GM19239 (cell line): Measurements from ENCODE around the gene TNRC6B.
"Not testable (repeated sequence)": the region's sequence is repeated elsewhere in the genome, so short reads cannot be mapped to it uniquely, and the experiment has no call there.

Experiments used
- DNase-seq: peaks from one replicate; pipeline ENCODE4 v3.0.0; 2011; ENCODE audit warnings: low spot score; ENCODE audit not compliant: insufficient read length
- FAIRE-seq: peaks from 2 replicates; lab custom pipeline; 2011; peaks lifted over from hg19 to GRCh38; lab: Jason Lieb, UNC

TNRC6B gene

DNA sequence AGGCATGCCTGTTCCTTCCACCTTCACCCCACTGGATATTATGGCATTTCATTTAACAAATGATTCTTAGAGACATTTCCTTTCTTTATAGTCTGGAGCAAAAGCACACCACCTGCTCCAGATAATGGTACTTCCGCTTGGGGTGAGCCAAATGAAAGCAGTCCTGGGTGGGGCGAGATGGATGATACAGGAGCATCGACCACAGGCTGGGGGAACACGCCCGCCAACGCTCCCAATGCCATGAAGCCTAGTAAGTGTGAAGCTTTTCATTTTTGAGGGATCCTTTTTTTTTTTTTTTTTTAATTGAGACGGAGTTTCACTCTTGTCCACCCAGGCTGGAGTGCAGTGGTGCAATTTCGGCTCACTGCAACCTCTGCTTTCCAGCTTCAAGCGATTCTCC lies 92.3 kb downstream of the TNRC6B start:
- no peak for FAIRE-seq

GRCh38 chr22:40270748-40271373 lies 93.1 kb downstream of the TNRC6B start:
- DNase-seq (no peak), FAIRE-seq (no peak)

More for the DNA sequence above, 92.3 kb downstream of the TNRC6B start:
- no peak for DNase-seq

- DNase-seq (no peak), FAIRE-seq (no peak)
Measured at GRCh38 chr22:40271440-40271839, 93.7 kb downstream of the TNRC6B start.

- DNase-seq (no peak), FAIRE-seq (no peak)
Measured at GRCh38 chr22:40273319-40273718, 95.6 kb downstream of the TNRC6B start.

DNA sequence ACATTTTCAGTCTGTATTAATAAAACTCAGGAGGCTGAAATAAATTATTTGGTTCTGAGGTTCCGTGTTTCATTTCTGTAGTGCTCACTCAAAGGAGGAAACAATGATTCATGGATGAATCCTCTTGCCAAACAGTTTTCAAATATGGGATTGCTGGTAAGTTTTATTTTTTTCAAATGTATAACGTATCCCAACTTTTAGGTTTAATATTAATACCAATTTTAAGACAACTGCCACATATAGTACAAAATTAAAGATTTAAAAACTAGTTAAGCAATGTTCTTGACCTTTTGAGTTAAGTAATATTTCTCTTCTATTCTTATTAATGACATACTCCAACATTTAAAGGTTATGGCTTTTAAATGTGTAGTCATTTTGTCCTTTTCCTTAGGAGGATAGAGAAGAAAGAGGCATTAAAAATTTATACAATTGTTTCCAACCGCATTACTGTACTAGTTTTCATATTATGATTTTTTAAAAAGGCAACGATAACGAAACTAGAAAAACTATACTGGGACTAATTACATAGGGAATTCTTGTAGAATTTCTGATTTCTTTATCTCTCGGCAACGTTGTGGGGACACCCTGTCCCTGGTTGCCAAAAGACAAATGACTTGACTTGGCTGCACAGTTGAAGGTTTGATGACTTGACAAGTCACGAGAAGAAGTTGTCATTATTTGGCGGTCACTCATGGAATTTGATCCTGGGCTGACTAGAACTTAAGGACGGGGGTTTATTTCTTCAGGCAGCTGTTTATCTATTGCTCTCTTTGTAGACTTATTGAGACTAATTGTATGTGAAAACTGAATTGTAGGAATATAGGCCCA lies 99.5 kb downstream of the TNRC6B start:
- DNase-seq (no peak), FAIRE-seq (no peak)

GRCh38 chr22:40279017-40279416 lies 101.3 kb downstream of the TNRC6B start:
- no peak for FAIRE-seq
- no peak for DNase-seq

DNA sequence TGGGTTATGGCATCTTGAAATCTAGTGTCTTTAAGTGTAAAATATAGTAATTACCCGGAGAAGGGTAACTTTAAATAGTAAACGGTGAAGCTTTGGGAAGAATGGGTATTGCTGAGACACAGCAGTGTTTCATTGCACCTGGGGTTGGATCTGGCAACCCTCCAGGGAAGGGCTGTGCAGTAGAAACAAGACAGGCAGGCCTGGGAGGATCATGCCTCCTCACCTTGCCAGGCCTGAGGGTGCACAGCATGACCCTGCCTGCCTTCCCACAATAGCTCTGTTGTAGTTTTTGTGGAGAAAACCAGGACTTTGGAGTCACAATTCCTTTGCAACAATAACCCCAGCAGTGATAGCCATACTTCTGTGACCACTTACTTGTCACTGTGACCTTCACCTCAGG lies 104.0 kb downstream of the TNRC6B start:
- DNase-seq = no peak

GRCh38 chr22:40285513-40285912 lies 107.8 kb downstream of the TNRC6B start:
- DNase-seq (no peak), FAIRE-seq (no peak)

More for the DNA sequence above, 104.0 kb downstream of the TNRC6B start:
- no peak for FAIRE-seq

GRCh38 chr22:40289991-40290459 lies 112.3 kb downstream of the TNRC6B start:
- DNase-seq (no peak), FAIRE-seq (peak; percentile 65)

GRCh38 chr22:40290516-40290915 lies 112.8 kb downstream of the TNRC6B start:
- DNase-seq (no peak), FAIRE-seq (no peak)

DNA sequence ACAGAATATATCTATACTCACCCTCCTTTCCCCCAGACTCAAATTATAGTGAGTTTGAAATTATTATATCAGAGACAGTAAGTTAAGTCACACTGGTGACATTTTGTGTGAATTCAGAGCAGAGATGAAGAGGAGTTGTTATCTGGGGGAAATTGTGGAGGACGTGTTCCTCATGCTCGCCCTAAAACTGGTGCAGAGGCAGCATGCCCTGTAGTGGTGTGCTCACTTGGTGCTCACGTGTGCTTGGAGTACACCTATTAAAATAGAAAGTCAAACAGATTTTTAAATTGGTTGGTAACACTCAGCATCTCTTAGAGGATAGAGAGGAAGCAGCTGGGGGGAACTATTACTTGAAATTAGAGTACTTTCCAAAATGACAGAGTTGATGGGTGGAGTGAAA lies 117.0 kb downstream of the TNRC6B start:
- no peak for FAIRE-seq
- DNase-seq = no peak

- FAIRE-seq = no peak
- DNase-seq = no peak
Measured at GRCh38 chr22:40300316-40300715, 122.6 kb downstream of the TNRC6B start.

GRCh38 chr22:40300884-40301672 lies 123.4 kb downstream of the TNRC6B start:
- FAIRE-seq = peak; percentile 96

DNA sequence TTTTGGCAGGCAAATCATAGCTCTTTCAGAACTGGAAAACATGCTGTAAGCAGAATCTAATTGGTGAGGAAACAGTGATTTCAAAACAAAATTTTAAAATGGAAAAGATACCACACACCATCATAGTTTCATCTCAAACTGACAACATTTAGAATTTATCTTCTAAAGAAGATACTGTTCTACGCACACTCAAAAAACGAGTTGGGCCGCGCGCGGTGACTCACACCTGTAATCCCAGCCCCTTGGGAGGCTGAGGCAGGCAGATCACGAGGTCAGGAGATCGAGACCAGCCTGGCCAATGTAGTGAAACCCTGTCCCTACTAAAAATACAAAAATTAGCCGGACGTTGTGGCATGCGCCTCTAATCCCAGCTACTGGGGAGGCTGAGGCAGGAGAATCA lies 124.4 kb downstream of the TNRC6B start:
- FAIRE-seq (no peak), DNase-seq (no peak)

More at GRCh38 chr22:40300884-40301672, 123.4 kb downstream of the TNRC6B start:
- peak; percentile 63 for DNase-seq

- FAIRE-seq = no peak
- no peak for DNase-seq
Measured at GRCh38 chr22:40305625-40306024, 127.9 kb downstream of the TNRC6B start.

- no peak for DNase-seq
- FAIRE-seq = no peak
Measured at GRCh38 chr22:40308999-40309573, 131.4 kb downstream of the TNRC6B start.

GRCh38 chr22:40309631-40310030 lies 131.9 kb downstream of the TNRC6B start:
- DNase-seq = no peak
- FAIRE-seq = no peak

GRCh38 chr22:40310081-40310767 lies 132.5 kb downstream of the TNRC6B start:
- no peak for FAIRE-seq
- no peak for DNase-seq

DNA sequence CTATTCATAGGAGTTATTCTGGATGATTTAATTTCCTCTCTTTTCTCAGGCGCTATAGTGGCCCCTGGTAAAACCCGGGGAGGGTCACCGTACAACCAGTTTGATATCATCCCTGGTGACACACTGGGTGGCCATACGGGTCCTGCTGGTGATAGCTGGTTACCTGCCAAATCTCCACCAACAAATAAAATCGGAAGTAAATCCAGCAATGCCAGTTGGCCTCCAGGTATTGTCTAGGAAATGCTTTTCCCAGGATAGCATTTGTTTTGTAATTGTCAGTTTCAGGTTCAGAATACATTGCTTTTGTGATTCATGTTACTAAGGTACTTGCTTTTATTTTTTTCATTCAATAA lies 133.0 kb downstream of the TNRC6B start:
- DNase-seq (no peak), FAIRE-seq (no peak)

- not testable (repeated sequence) for DNase-seq, FAIRE-seq
Measured at GRCh38 chr22:40311646-40312045, 133.9 kb downstream of the TNRC6B start.
